Type B pancreatic cell (in vitro differentiated cells): ENCODE data around the gene HCK. TPM values are rescaled to one million over a fixed set of nuclear protein-coding genes. Genes with fewer than 3 reads are reported as not detected.

ENCODE experiments used
- DNase-seq: peaks from one replicate; pipeline ENCODE4 v3.0.0; 2021; ENCODE audit warnings: mixed read lengths; ENCODE audit not compliant: unreplicated experiment; ENCODE audit errors: extremely low spot score
- H3K27ac Mint-ChIP-seq: 2 replicates; pipeline ENCODE4 v1.8.0; 2021; ENCODE audit warnings: mild to moderate bottlenecking, mixed read lengths
- H3K27me3 Mint-ChIP-seq: 2 replicates; pipeline ENCODE4 v1.8.0; 2021; ENCODE audit warnings: mixed read lengths
- H3K36me3 Mint-ChIP-seq: 2 replicates; pipeline ENCODE4 v1.8.0; 2021; ENCODE audit warnings: mixed read lengths
- H3K4me1 Mint-ChIP-seq: one replicate; pipeline ENCODE4 v1.8.0; 2021; ENCODE audit warnings: mixed read lengths; ENCODE audit not compliant: unreplicated experiment
- H3K4me3 Mint-ChIP-seq: 2 replicates; pipeline ENCODE4 v1.8.0; 2021; ENCODE audit warnings: mild to moderate bottlenecking, mixed read lengths
- H3K9me3 Mint-ChIP-seq: 2 replicates; pipeline ENCODE4 v1.8.0; 2021; ENCODE audit warnings: mixed read lengths
- CTCF ChIP-seq: fragments of 200-600 bp; sonication (generic); conservative IDR thresholded peaks from 2 replicates; pipeline ENCODE4 v1.5.0; 2021; ENCODE audit warnings: antibody characterized with exemption, mild to moderate bottlenecking
- long read RNA-seq: library from polyadenylated mRNA; unstranded; transcript quantifications from one replicate; pipeline ENCODE4 v2.0.0, GENCODE V29; 2020
- total RNA-seq: library from RNA; stranded (reverse); gene quantifications from 2 replicates; pipeline ENCODE4 v1.2.1, GENCODE V29; 2021; ENCODE audit warnings: low replicate concordance

Gene HCK
- total RNA-seq = not detected in 2 replicates
- long read RNA-seq = 0 reads

DNA sequence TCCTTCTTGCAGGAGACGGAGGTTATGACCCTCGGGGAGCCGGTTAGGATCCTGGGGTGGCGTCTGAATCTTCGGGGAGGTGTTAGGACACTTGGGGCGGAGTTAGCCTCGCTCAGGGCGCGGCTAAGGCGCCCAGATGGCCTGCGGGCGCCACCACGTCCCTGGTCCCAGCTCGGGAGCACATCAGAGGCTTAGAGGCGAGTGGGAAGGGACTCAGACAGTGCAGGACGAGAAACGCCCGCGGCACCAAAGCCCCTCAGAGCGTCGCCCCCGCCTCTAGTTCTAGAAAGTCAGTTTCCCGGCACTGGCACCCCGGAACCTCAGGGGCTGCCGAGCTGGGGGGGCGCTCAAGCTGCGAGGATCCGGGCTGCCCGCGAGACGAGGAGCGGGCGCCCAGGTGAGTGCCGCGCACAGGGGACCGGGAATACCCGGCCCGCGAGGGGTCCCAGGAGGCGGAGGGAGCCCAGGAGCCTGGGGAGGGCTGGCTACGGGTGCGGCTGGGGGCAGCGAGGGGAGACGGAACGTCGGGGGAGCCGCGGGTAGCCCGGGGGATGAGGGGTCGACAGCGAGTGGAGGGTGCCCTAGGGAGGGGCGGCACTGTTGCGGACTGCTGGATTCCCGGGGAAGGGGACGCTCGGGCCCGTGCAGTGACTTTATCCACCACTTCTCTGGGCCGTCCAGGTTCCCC is at the start of gene HCK:
Gene HCK, plus strand, starts transcription at position 153 of the 688 bp plus-strand sequence.
- TF ChIP-seq CTCF = no peak
- no peaks in the 10 kb centered on the region for H3K9me3 Mint-ChIP-seq
- peak within 1 kb of the TSS; percentile 59 for H3K4me3 Mint-ChIP-seq
- peaks cover 7% of the 10 kb centered on the region for H3K36me3 Mint-ChIP-seq
- no peak within 1 kb of the TSS for H3K27ac Mint-ChIP-seq
- H3K27me3 Mint-ChIP-seq = peaks cover 88% of the 10 kb centered on the region
- peaks cover 8% of the 10 kb centered on the region for H3K4me1 Mint-ChIP-seq
- DNase-seq = no peak

DNA sequence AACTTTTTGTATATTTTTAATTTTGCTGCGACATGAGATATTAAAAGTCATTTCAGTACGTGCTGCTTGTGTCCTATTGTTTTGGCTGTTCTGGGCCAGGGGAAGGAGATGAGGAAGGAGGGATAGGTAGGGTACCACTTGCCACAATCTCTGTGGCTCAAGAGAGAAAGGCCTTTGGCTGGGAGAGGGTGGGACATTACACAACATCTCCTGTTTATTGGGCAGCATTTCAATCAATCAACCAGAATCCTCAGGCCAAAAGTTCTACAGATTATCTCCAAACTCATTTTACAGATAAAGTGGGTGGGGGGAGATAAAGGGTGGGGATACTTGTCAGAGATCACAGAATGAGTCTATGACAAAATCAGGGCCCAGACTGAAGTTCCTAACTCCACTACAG is 48.7 kb upstream of the HCK start:
- Mint-ChIP-seq H3K4me1 (no peaks in the 10 kb centered on the region), H3K36me3 (no peaks in the 10 kb centered on the region), H3K9me3 (no peaks in the 10 kb centered on the region), H3K27me3 (peaks cover 44% of the 10 kb centered on the region), H3K4me3 (no peak overlapping the region), H3K27ac (no peak overlapping the region)
- no peak for DNase-seq
- TF ChIP-seq CTCF = no peak

DNA sequence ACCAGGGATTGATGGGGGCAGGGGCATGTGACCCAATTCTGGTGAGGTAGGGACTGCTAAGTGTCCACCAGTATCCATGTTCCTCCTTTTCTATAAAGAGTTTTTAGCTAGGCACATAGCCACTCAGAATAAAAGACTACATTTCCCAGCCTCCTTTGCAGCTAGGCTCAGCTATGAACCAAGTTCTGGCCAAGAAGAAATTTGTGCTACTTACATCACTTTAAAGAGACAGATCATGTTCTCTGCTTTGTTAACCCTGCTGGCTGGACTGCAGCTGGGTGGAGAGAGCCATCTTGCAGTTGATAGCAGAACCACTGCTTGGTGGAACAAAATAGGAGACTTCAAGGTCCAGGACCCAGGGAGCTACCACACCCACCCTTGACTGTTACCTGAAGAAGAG is 47.1 kb upstream of the HCK start:
- H3K9me3 Mint-ChIP-seq = no peaks in the 10 kb centered on the region
- H3K27ac Mint-ChIP-seq = no peak overlapping the region
- no peak overlapping the region for H3K4me3 Mint-ChIP-seq
- H3K27me3 Mint-ChIP-seq = peaks cover 49% of the 10 kb centered on the region
- no peak for DNase-seq
- no peaks in the 10 kb centered on the region for H3K4me1 Mint-ChIP-seq
- TF ChIP-seq CTCF = no peak
- no peaks in the 10 kb centered on the region for H3K36me3 Mint-ChIP-seq

DNA sequence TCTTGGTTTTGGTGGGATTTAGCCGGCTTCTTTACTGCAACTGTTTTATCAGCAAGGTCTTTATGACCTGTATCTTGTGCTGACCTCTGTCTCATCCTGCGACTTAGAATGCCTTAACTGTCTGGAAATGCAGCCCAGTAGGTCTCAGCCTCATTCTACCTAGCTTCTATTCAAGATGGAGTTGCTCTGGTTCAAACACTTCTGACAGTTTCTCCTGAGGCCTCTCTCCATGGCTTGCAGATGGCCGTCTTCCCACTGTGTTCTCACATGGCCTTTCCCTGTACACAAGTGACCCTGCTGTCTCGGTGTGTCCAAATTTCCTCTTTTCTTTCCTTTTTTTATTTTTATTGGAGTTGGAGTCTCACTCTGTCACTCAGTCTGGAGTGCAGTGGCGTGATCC is 46.0 kb upstream of the HCK start:
- H3K27ac Mint-ChIP-seq = no peak overlapping the region
- H3K9me3 Mint-ChIP-seq = no peaks in the 10 kb centered on the region
- H3K27me3 Mint-ChIP-seq = peaks cover 50% of the 10 kb centered on the region
- DNase-seq = no peak
- no peak for TF ChIP-seq CTCF
- H3K4me1 Mint-ChIP-seq = no peaks in the 10 kb centered on the region
- no peaks in the 10 kb centered on the region for H3K36me3 Mint-ChIP-seq
- no peak overlapping the region for H3K4me3 Mint-ChIP-seq

DNA sequence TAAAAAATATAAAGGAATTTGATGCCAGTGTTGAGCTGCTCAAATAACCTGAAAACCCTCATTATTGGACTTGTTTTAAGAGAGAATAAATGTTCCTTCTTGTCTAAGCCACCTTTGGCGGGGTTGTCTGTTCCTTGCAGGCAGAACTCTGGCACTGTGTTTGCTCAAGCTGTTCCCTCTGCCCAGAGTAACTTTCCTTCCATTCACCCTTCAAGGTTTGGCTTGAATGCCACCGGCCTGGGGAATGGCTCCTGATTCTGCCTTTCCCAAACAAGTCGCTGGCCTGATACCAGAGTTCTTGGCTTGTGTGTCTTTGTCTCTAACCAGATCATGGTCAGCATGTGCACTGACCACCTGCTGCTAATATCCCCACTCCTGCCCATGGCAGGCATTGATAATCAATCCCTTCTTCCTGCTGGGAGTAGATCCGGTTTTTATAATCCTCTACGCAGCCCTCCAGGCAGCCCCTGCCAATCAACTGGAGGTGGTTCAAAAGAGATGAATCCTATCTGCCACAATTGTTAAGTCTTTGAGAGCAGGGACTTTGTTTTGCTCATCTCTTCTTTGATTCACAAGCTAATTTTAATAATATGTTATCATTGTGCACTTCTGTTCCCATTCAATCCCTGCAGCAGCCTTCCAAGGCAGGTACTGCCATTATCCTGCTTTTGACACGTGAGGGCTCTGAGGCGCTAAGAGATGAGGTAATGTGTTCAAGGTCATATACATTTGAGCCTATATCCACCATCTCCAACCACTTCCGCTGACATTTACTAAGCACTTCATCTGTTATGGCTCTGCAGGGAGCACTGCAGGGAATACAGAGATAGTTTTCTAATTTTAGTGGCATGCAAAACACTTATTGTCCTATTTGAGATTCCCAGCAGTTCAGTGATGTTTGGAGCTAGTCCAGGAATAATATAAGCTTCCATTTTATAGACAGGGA is 44.9 kb upstream of the HCK start:
- no peak for TF ChIP-seq CTCF
- H3K4me1 Mint-ChIP-seq = no peaks in the 10 kb centered on the region
- H3K9me3 Mint-ChIP-seq = no peaks in the 10 kb centered on the region
- H3K4me3 Mint-ChIP-seq = no peak overlapping the region
- peaks cover 54% of the 10 kb centered on the region for H3K27me3 Mint-ChIP-seq
- no peak overlapping the region for H3K27ac Mint-ChIP-seq
- DNase-seq = no peak
- H3K36me3 Mint-ChIP-seq = no peaks in the 10 kb centered on the region
